NCI-H748 (cell line): Measurements from ENCODE around the gene AFAP1.

Source experiments
- DNase-seq: peaks from one replicate; lab custom pipeline; 2025; ENCODE audit not compliant: unreplicated experiment; lab: John Stamatoyannopoulos, UW

Gene AFAP1

GRCh38 chr4:7968262-7968896 is 28.7 kb upstream of the AFAP1 start:
- DNase-seq = no peak

DNA sequence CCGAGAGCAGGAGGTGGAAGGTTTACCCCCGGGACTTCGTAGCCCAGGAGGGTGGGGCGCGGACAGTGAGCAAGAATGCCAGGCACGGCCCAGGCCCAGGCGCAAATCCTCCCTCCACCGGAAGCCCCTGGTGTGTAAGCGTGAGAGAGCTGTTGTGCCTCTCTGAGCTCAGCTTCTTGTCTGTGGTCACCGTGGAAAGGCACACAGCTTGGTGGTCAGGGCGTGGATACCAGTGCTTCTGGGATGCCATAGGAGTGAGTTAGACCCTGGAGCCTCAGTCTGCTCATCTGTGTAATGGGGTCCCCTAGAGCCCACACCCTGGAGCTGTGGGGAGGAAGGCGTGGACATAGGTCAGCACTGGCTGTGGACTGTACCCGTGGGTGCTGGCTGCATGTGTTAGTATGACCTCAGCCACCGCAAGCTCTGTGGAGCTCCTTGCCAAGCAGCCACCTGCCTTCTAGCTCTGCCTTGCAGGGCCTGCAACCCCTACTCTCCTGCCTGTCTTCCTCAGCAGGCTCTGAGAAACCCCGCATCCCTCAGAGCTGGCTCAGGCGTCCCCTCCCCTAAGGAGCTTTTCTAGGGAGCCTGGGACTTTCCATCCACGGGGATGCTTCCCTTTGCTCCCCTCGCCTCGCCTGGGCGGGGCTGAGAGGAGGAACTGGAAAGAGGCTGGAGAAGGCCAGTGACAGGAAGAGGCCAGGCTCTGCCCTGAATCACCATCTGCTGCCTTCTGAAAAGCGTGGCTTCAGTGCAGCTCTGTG is 28.0 kb upstream of the AFAP1 start:
- DNase-seq = no peak

GRCh38 chr4:7967063-7967440 is 27.4 kb upstream of the AFAP1 start:
- no peak for DNase-seq

DNA sequence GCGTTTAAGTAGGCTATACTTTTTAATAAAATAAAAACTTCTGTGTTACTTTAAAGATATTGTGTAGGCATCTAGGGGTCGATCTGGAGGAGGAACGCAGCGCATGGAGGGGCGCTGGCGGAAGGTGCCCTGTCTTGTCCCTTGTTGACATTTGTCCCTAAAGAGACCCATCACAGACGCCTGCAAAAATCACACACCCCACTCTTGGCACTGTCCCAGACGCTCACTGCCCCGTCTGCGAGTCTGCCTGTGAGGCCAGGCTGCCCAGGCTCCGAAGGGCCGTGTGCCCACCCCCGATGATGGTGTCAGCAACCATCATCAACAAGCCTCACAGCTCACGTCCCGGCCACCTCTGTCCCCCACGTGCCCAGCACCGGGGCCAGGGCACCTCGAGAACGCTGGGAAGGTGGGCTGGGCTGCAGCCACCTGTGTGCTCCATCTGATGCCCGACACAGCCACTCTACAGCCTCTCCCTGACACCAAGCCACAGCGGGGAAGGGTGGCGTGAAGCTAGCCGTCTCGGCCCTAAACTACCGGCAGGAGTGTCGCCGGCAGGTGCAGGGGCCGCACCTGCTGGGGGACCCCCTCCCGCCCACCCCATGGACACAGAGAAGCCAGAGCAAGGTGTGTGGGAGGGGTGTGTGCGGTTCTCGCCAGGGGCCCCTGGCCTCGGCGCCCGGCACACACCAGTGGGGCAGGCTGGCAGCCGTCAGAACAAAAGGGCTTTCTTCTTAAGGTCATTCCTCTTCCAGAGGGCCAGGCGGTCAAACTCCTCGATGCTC is 26.8 kb upstream of the AFAP1 start:
- no peak for DNase-seq

DNA sequence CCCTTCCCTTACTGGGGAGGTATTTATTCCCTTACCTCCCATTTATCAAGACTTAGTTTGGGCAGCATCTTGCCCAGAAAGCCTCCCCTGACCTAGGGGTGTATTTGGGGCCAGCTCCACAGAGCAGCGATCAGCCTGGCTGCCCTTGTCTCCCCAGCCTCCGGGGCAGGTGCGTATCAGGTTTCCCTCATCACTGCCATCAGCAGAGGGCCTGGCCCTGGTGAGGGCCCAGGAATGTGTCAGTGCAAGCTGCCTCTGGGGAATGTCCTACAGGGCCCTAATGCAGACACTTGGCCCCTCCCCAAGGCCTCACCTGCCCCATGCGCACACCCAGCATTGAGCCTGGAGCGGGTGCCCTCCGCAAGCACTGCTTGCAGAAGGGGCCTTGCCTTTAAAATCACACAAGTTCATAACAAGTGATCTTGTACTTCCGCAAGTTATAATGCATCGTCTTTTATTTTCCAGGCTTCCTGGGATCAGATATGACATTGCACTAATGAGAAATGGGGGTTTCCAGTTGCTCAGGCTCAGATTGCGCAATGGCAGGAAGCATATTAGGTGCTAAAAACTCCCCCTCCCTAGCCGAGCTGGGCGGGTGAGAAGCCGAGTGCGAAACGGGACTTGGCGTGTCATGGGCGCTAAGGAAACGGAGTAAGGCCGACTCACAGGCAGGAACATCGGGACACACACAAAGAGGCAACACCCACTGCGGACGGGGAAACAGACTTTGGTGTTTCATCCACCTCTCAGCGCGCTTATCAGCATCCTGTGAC is 25.4 kb upstream of the AFAP1 start:
- no peak for DNase-seq

GRCh38 chr4:7964459-7964858 is 24.8 kb upstream of the AFAP1 start:
- DNase-seq = no peak

DNA sequence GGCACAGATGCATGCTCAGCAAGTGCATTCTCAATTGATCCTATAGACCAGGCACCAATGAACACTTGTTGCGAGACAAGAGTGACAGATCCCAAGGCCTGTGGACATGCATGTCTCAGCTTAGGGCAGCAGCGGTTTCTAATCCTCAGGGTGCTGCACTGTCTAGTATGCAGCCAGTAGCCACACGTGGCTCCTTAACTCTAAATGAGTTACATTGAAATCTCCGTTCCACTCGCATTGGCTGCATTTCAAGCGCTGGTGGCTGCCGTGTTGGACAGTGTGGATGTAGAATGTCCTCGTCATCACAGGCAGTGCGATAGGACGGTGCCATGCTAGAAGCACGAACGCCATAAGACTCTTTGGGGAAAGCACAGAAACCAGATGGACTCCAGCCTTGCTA is 24.0 kb upstream of the AFAP1 start:
- no peak for DNase-seq

DNA sequence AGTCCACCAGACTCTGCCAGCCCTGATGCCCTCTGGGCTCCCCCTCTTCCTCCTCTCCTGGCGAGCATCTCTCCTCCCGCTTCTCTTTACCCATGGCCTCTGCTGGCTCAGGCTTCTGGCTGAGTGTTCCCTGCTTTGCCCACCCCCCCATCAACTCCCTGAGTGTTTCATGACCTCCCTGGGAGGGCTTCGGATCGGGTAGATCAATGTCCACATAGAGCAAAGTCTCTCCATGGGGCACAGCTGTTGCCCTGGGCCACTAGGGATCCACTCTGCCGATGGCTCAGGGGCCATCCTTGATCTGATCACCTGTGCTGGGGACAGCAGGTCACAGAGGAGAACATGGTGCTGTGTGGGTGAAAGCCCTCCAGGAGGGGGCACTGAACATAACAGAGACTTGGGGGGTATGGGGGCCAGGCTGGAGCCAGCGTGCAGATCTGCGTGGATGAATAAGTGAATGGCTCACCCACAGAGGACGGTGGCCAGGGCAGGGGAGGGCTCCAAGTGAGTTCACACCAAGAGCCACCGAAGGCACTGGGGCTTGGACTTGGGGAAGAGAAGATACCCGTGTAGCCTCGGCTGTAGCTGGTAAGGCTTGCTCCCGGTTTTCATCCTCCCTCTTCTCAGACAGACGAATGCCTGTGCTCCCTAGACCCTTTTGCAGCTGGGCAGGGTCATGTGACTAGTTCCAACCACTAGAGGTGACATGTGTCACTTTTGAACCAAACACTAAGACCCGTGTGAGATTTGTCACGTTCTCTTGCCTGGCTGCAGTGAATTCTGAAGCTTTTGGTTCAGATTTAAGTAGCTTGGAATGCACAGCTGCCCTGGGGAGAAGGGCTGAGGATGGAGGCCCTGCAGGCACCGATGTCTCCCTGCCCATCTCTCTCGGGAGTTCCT is 23.2 kb upstream of the AFAP1 start:
- DNase-seq = no peak

DNA sequence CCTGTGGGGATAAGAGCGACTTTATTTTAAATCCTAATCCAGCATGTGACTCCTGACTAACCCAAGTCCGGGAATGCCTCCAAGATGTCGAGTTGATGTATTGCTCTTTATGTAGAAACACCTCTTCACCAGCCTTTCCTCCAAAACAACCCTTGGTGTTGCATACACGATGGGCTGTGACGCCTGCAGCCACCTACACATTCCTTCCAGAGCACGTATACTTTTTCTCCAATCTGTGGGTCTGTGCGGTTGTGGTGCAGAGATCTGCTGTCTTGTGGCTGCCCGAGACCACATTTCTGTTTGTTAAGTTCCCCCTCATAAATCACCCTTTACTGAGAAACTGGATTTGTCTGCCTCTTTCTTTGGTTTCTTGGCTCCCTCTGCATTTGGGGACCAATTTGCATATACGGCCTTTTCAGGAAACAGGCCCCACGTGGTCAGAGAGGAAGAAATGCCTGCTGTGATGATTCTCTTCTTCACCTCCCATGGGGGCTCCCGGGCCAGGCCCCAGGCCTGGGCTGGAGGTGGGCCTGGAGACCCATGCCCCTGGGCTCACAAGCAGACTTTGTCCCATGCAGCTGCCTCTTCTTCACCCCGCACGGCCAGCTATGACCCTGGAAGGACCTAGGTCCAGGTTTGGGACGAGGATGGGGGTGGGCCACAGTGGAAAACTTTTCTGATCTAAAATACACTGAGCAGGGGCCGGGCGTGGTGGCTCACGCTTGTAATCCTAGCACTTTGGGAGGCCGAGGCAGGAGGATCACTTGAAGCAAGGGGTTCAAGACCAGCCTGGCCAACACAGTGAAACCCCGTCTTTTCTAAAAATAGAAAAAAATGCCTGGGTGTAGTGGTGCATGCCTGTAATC is 21.4 kb upstream of the AFAP1 start:
- DNase-seq = no peak

DNA sequence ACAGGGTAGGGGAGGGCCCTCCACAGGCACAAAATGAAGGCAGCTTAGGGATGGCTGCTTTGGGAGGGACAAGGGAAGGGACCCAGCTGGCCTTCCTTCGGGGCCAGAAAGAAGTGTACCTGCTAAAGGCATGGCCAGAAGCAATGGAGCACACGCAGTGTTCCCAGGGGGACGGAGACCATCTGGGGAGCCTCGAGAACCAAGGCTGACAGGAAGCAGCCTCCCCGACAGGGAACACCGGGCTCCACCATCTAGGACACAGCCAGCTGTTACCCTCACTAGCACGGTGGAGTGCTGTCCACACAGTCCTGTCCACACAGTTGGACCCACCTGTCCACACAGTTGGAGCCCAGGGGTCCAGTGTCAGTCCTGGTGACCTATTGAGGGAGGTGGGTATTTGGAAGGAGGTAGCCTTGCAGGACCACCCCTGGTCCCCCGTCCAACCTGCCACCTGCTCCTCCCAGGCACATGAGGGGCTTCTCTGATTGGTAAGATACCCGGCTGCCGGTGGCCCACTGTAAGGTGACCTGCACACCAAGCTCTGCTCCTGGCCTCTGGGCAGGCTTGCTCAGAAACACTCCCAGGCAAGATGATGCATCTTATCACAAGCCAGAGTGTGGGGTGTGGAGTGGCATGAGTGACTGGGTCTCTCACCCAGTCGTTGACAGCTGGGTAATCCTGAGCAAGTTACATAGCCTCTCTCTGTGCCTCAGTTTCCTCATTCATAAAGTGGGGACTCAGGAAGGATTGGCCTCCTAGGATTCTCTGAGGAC is 20.5 kb upstream of the AFAP1 start:
- no peak for DNase-seq

- DNase-seq = no peak
These were observed 19.4 kb upstream of the AFAP1 start for GRCh38 chr4:7959078-7959477.

DNA sequence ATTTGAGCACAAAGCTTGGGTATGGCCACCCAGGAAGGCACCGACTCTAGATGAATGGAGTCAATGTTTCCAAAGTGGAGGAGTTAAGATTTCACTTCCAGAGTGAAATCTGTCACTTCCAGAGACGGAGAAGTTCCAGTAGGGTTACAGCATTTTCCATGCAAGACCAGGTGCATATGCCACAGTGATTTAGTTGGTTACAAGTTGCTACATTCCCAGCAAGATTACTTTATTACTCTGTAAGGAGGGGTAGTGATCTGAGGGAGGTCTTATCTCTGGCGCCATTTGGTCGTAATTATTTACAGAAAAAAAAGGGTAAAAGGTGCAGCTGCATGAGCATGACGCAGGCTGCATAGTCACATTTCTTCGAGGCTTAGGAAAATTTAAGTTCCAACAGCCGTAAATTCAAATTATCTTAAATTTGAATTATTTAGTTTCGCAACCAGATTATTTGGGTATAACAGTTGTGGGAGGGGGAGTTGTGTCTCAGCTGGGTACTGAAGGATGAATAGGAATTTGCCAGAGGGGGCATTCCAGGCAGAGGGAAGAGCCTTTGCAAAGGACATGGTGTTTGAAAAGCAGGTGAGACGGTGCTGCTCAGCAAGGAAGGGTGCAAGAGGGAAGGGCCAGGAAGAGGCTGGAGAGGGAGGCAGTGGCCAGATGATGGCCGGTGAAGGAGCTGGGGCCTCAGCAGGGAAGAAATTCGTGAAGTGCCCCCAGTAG is 17.4 kb upstream of the AFAP1 start:
- no peak for DNase-seq

- no peak for DNase-seq
These were observed 16.7 kb upstream of the AFAP1 start for GRCh38 chr4:7956270-7956808.

GRCh38 chr4:7955393-7955792 is 15.7 kb upstream of the AFAP1 start:
- no peak for DNase-seq

DNA sequence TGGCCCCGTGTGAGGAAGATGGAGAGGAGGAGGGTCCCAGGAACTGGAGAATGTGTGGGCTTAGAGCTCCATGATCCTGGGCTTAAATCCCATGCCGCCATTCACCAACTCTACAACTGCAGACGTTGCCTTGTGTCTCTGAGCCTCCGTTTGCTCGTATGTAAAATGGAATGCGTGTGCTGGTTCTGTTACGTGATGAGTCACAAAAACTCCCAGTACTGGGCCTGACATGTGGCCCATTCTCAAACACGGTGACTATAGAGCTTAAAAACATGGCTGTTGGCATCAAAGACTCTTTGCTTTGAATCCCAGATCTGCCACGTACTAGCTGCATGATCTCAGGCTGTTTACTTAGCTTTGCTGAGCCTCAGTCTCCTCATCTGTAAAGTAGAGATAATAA is 13.0 kb upstream of the AFAP1 start:
- DNase-seq = no peak

- no peak for DNase-seq
These were observed 10.8 kb upstream of the AFAP1 start for GRCh38 chr4:7950301-7951092.

- no peak for DNase-seq
These were observed 10.1 kb upstream of the AFAP1 start for GRCh38 chr4:7949759-7950158.
